HG03342 (cell line): ENCODE results near the gene MAP3K14.

Experiments
- ATAC-seq: cut with Tn5 transposase; IDR thresholded peaks from one replicate; pipeline ENCODE4 v1.9.1; 2021; ENCODE audit warnings: mild to moderate bottlenecking, moderate library complexity; ENCODE audit not compliant: unreplicated experiment

The MAP3K14 gene

GRCh38 chr17:45225051-45225700, 91.6 kb downstream of the MAP3K14 start:
- ATAC-seq: no peak

DNA sequence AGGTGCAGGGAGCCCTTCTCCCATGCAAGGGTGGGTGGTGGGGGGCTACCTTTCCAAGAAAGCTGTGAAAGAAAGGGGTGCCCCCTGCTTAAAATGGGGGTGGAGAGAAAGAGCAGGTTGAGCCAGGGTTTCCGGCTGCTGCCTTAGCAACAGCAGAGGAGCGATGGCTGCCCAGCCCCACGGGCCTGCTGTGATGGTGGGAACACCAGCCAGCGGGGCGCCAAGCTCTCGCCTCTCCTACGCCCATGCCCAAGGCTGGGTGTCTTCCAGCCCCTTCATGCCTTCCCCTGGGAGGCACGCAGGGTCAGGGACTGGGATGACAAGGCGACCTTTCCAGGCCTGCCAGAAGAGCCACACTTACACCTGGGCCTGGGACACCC, 92.2 kb downstream of the MAP3K14 start:
- no peak for ATAC-seq

GRCh38 chr17:45223539-45224528, 93.0 kb downstream of the MAP3K14 start:
- no peak for ATAC-seq

DNA sequence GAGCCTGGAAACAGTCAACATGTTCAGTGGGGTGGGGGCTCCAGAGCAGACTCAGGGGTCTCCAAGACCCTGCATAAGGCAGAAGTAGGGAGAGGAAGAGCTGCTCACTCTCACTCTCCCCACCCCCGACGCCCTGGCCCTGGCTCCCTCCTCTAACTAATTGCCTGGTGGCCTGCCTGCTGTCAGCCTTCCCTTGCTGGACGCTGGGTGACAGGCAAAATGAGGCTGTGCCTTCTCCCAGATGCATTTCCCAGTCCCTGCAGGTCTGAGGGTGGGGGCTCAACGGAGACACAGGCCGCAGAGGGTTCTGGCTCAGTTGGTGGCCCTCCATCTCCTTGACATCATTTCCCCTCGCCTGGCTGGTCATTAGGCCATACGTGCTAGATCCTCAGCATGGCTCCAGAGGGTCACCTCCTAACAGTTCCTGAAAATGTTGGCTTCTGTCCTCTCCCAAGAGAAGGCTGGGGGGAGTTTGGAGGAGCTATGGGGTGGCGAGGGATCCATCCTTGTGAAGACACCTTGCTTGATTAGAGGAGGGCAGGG, 93.8 kb downstream of the MAP3K14 start:
- no peak for ATAC-seq

DNA sequence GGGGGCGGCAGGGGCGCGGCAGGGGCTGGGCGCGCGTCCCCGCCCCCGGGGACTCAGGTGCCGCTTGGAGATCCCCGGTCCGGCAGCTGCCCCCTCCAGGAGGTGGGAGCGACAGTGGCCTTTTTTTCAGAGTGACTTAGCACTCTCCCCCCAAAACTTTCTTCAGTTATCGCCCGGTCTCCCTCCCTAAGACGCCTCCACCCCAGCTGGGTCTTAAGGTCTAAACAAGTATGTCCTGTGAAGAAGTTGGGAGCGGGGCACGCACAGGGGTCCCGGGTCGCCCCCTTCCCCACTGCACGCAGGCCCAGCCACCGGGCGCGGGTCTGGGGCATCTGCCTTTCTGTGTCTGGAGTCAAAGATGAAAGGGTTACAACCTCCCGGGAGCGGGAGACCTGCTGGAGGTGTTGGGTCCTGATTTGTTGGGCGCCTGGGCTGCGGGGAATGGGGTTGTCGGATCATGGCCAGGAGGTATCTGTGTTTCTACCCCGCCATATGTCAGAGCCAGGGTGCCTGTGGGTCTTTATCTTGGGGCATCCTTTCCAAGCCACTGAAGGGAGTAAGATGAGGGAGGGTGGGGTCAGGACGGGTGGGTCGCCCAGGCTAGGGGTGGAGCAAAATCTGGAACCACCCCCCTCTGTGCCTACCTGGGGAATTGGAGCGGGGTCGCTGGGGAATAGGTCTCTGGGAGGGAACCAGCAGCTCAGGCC, 94.4 kb downstream of the MAP3K14 start:
- ATAC-seq: no peak

DNA sequence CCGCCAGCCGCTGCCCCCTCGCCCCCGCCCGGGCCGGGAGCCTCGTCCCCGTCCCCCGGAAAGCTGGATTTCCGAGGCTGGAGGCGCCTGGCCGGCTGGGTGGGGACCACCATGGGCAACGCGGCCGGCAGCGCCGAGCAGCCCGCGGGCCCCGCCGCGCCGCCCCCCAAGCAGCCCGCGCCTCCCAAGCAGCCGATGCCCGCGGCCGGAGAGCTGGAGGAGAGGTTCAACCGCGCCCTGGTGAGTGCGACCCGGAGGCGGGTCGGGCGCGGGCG, 94.9 kb downstream of the MAP3K14 start:
- ATAC-seq: no peak

- no peak for ATAC-seq
Measured at GRCh38 chr17:45221081-45222013, 95.5 kb downstream of the MAP3K14 start, which contains the start of gene FMNL1. FMNL1 (plus strand) TSS chr17:45221885; CDS start chr17:45222125, 240 bp downstream.

GRCh38 chr17:45220079-45220478, 96.7 kb downstream of the MAP3K14 start:
- no peak for ATAC-seq

GRCh38 chr17:45218895-45219661, 97.7 kb downstream of the MAP3K14 start:
- ATAC-seq: no peak
